T-helper 9 cell (primary cell): ENCODE measurements around the gene ECHS1.

Source experiments
- DNase-seq: peaks from one replicate; pipeline ENCODE4 v3.0.0-alpha.2; 2020

The ECHS1 gene

GRCh38 chr10:133318494-133319127 is 54.5 kb downstream of the ECHS1 start:
- DNase-seq, result peak; percentile 65

- DNase-seq, result no peak
These were observed 56.4 kb downstream of the ECHS1 start for GRCh38 chr10:133316732-133317131.

- no peak for DNase-seq
These were observed 56.9 kb downstream of the ECHS1 start for GRCh38 chr10:133316266-133316665.

- no peak for DNase-seq
These were observed 57.3 kb downstream of the ECHS1 start for GRCh38 chr10:133315847-133316246.

- DNase-seq, result no peak
These were observed 58.2 kb downstream of the ECHS1 start for GRCh38 chr10:133314911-133315310.

- no peak for DNase-seq
These were observed 60.0 kb downstream of the ECHS1 start for GRCh38 chr10:133313192-133313591.

- no peak for DNase-seq
These were observed 60.4 kb downstream of the ECHS1 start for GRCh38 chr10:133312769-133313145.
